Activated CD4-positive, alpha-beta T cell treated with anti-CD3 and anti-CD28 coated beads for 48 hours (primary cell): Measurements from ENCODE around the gene AKAP7.

Source experiments
- DNase-seq: peaks from one replicate; pipeline ENCODE4 v3.0.0-alpha.2; 2020

AKAP7 gene

GRCh38 chr6:131205481-131206244 lies 70.4 kb downstream of the AKAP7 start:
- DNase-seq: no peak

GRCh38 chr6:131206463-131207251 lies 71.4 kb downstream of the AKAP7 start:
- no peak for DNase-seq

- DNase-seq: no peak
These were observed 73.5 kb downstream of the AKAP7 start for GRCh38 chr6:131208787-131209186.

- no peak for DNase-seq
These were observed 75.2 kb downstream of the AKAP7 start for GRCh38 chr6:131210469-131210868.

GRCh38 chr6:131212024-131212423 lies 76.8 kb downstream of the AKAP7 start:
- DNase-seq: no peak

- DNase-seq: no peak
These were observed 77.6 kb downstream of the AKAP7 start for GRCh38 chr6:131212913-131213312.

- DNase-seq: no peak
These were observed 78.3 kb downstream of the AKAP7 start for GRCh38 chr6:131213501-131213990.

- no peak for DNase-seq
These were observed 80.0 kb downstream of the AKAP7 start for GRCh38 chr6:131215219-131215618.

GRCh38 chr6:131216246-131216645 lies 81.0 kb downstream of the AKAP7 start:
- DNase-seq: no peak

- DNase-seq: no peak
These were observed 87.5 kb downstream of the AKAP7 start for GRCh38 chr6:131222773-131223172.

- DNase-seq: no peak
These were observed 88.1 kb downstream of the AKAP7 start for GRCh38 chr6:131223416-131223815.

- DNase-seq: no peak
These were observed 89.9 kb downstream of the AKAP7 start for GRCh38 chr6:131225127-131225526.

- no peak for DNase-seq
These were observed 90.7 kb downstream of the AKAP7 start for GRCh38 chr6:131225959-131226358.

GRCh38 chr6:131226459-131227157 lies 91.3 kb downstream of the AKAP7 start:
- DNase-seq: no peak

- no peak for DNase-seq
These were observed 91.9 kb downstream of the AKAP7 start for GRCh38 chr6:131227158-131227543.

GRCh38 chr6:131231103-131231502 lies 95.8 kb downstream of the AKAP7 start:
- DNase-seq: no peak

- no peak for DNase-seq
These were observed 96.6 kb downstream of the AKAP7 start for GRCh38 chr6:131231891-131232290.

GRCh38 chr6:131244942-131245341 lies 109.7 kb downstream of the AKAP7 start:
- no peak for DNase-seq

- peak; percentile 24 for DNase-seq
These were observed 114.9 kb downstream of the AKAP7 start for GRCh38 chr6:131250122-131250521.

- DNase-seq: no peak
These were observed 115.7 kb downstream of the AKAP7 start for GRCh38 chr6:131250936-131251335.

GRCh38 chr6:131251590-131252199 lies 116.4 kb downstream of the AKAP7 start:
- no peak for DNase-seq

- no peak for DNase-seq
These were observed 120.2 kb downstream of the AKAP7 start for GRCh38 chr6:131255434-131255833.

GRCh38 chr6:131255911-131256310 lies 120.6 kb downstream of the AKAP7 start:
- no peak for DNase-seq
